ENCODE measurements around the gene ANAPC16.
"Not testable (repeated sequence)": the region's sequence is repeated elsewhere in the genome, so short reads cannot be mapped to it uniquely, and the experiment has no call there.

ANAPC16 gene

GRCh38 chr10:72215611-72216549, at the start of gene ANAPC16, which contains the start of gene ASCC1:
ANAPC16 (plus strand) TSS chr10:72216012; CDS start chr10:72223915, 7,903 bp downstream.
ASCC1 (minus strand) TSS chr10:72216276; CDS start chr10:72213298, 2,978 bp downstream.
- peak; percentile 85 to 93 (median 90) for DNase-seq (ENCODE audit: low read depth in 3 of 3)

GRCh38 chr10:72167118-72167517, 48.7 kb upstream of the ANAPC16 start:
- DNase-seq (ENCODE audit: low read depth in 3 of 3) = no peak

GRCh38 chr10:72170263-72170662, 45.5 kb upstream of the ANAPC16 start:
- no peak for DNase-seq (ENCODE audit: low read depth in 3 of 3)

GRCh38 chr10:72170733-72171132, 45.1 kb upstream of the ANAPC16 start:
- no peak for DNase-seq (ENCODE audit: low read depth in 3 of 3)

GRCh38 chr10:72171175-72171630, 44.6 kb upstream of the ANAPC16 start:
- no peak for DNase-seq (ENCODE audit: low read depth in 3 of 3)

GRCh38 chr10:72173262-72173618, 42.6 kb upstream of the ANAPC16 start:
- no peak for DNase-seq (ENCODE audit: low read depth in 3 of 3)

GRCh38 chr10:72173619-72174296, 42.1 kb upstream of the ANAPC16 start:
- DNase-seq (ENCODE audit: low read depth in 3 of 3) = no peak

GRCh38 chr10:72174297-72174662, 41.5 kb upstream of the ANAPC16 start:
- DNase-seq (ENCODE audit: low read depth in 3 of 3) = no peak

GRCh38 chr10:72175149-72175548, 40.7 kb upstream of the ANAPC16 start:
- no peak for DNase-seq (ENCODE audit: low read depth in 3 of 3)

- DNase-seq (ENCODE audit: low read depth in 3 of 3) = no peak
These were observed 39.1 kb upstream of the ANAPC16 start for GRCh38 chr10:72176701-72177100.

- no peak for DNase-seq (ENCODE audit: low read depth in 3 of 3)
These were observed 38.4 kb upstream of the ANAPC16 start for GRCh38 chr10:72177454-72177853.

- no peak for DNase-seq (ENCODE audit: low read depth in 3 of 3)
These were observed 31.7 kb upstream of the ANAPC16 start for GRCh38 chr10:72184156-72184555.

GRCh38 chr10:72186258-72186981, 29.4 kb upstream of the ANAPC16 start:
- no peak for DNase-seq (ENCODE audit: low read depth in 3 of 3)

- no peak for DNase-seq (ENCODE audit: low read depth in 3 of 3)
These were observed 28.9 kb upstream of the ANAPC16 start for GRCh38 chr10:72186982-72187330.

- DNase-seq (ENCODE audit: low read depth in 3 of 3) = no peak
These were observed 20.9 kb upstream of the ANAPC16 start for GRCh38 chr10:72194949-72195348.

GRCh38 chr10:72200883-72201282, 14.9 kb upstream of the ANAPC16 start:
- DNase-seq (ENCODE audit: low read depth in 3 of 3) = no peak

GRCh38 chr10:72201293-72201692, 14.5 kb upstream of the ANAPC16 start:
- no peak for DNase-seq (ENCODE audit: low read depth in 3 of 3)

GRCh38 chr10:72204296-72204695, 11.5 kb upstream of the ANAPC16 start:
- no peak for DNase-seq (ENCODE audit: low read depth in 3 of 3)

- DNase-seq (ENCODE audit: low read depth in 3 of 3) = no peak
These were observed 11.1 kb upstream of the ANAPC16 start for GRCh38 chr10:72204724-72205123.

GRCh38 chr10:72206511-72207229, 9.1 kb upstream of the ANAPC16 start:
- DNase-seq (ENCODE audit: low read depth in 3 of 3) = no peak

GRCh38 chr10:72208526-72208925, 7.3 kb upstream of the ANAPC16 start:
- not testable (repeated sequence) for DNase-seq (ENCODE audit: low read depth in 3 of 3)

- DNase-seq (ENCODE audit: low read depth in 3 of 3) = not testable (repeated sequence)
These were observed 4.4 kb upstream of the ANAPC16 start for GRCh38 chr10:72211381-72211780.
